HL-60 (cell line): ENCODE measurements around the gene DHX35.

Source experiments
- GABPA ChIP-seq: IDR thresholded peaks from 2 replicates; pipeline ENCODE4 v1.6.1; 2012; ENCODE audit warnings: low read depth
- POLR2AphosphoS5 ChIP-seq: IDR thresholded peaks from 2 replicates; pipeline ENCODE4 v1.6.1; 2012; ENCODE audit warnings: low read depth
- REST ChIP-seq: IDR thresholded peaks from 2 replicates; pipeline ENCODE4 v1.6.1; 2012; ENCODE audit warnings: low read depth; ENCODE audit not compliant: insufficient replicate concordance
- TF ChIP-seq, protein P1 (sequence below): IDR thresholded peaks from one replicate; pipeline ENCODE4 v1.5.1; 2011; ENCODE audit warnings: low read length, control low read depth, inconsistent platforms; ENCODE audit not compliant: insufficient read depth

DNA sequence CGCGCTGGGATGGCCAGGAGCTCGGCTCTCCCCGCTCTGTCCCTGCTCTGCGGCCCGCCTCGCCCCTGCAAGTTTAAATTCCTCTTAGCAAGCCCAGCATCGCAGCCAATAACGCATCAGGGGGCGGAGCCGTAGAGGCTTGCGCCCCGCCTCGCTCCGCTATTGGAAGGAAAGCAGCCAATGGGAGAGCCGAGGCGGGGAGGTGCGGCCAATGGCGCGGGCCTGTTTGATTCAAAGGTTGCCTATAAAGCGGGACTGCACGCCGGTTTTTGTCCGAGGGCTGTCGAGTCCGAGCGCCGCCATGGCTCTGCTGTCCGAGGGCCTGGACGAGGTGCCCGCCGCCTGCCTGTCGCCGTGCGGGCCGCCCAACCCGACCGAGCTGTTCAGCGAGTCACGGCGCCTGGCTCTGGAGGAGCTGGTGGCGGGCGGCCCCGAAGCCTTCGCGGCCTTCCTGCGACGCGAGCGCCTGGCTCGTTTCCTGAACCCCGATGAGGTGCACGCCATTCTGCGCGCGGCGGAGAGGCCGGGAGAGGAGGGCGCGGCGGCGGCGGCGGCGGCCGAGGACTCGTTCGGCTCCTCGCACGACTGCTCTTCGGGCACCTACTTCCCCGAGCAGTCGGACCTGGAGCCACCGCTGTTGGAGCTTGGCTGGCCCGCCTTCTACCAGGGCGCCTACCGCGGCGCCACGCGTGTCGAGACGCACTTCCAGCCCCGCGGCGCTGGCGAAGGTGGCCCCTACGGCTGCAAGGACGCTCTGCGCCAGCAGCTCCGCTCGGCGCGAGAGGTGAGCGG is 35.8 kb upstream of the DHX35 start, which contains the start of gene FAM83D:
- TF ChIP-seq, protein P1, sequence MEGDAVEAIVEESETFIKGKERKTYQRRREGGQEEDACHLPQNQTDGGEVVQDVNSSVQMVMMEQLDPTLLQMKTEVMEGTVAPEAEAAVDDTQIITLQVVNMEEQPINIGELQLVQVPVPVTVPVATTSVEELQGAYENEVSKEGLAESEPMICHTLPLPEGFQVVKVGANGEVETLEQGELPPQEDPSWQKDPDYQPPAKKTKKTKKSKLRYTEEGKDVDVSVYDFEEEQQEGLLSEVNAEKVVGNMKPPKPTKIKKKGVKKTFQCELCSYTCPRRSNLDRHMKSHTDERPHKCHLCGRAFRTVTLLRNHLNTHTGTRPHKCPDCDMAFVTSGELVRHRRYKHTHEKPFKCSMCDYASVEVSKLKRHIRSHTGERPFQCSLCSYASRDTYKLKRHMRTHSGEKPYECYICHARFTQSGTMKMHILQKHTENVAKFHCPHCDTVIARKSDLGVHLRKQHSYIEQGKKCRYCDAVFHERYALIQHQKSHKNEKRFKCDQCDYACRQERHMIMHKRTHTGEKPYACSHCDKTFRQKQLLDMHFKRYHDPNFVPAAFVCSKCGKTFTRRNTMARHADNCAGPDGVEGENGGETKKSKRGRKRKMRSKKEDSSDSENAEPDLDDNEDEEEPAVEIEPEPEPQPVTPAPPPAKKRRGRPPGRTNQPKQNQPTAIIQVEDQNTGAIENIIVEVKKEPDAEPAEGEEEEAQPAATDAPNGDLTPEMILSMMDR: no peak
- TF ChIP-seq REST (no peak), POLR2AphosphoS5 (peak; percentile 85; the same call in 1 of the 2 replicates), GABPA (no peak)
